HG02884 (cell line): Measurements from ENCODE around the gene TM9SF4.
"Not testable (repeated sequence)": the region's sequence is repeated elsewhere in the genome, so short reads cannot be mapped to it uniquely, and the experiment has no call there.

Source experiments
- ATAC-seq: cut with Tn5 transposase; IDR thresholded peaks from one replicate; pipeline ENCODE4 v1.9.1; 2021; ENCODE audit warnings: mild to moderate bottlenecking, moderate library complexity; ENCODE audit not compliant: unreplicated experiment

TM9SF4 gene

DNA sequence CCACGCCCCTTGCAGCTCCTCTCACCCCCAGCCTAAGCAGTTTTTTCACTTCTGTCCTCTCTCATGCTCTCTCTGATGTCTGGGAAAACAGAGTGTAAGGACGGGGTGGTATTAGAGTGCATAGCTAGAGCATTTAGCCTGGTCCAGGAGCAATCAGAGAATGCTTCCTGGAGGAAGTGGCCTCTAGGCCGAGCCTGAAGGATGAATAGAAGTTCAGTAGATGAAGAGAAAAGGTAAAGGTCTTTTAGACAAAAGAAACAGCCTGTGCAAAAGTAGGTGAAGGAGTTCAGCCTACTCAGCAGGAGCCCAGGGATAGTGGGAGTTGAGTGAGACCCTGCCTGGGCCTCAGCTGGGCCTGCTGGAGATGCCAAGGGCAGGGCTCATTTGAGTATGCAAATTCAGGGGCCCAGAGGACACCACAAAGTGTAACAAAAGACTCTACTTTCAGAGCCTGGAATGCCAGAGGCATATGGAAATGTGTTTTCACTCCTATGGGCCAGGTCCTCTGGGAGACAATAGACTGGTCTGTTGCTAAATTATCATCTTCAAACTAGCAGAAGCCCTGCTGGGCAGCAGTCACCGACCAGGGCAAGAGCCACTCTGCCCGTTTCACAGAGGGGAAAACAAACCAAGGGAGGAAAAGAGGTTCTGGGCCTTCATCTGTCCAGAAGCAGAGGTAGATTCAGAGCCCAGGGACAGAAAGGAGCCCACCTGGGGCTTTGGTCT lies 19.7 kb upstream of the TM9SF4 start:
- ATAC-seq: no peak

DNA sequence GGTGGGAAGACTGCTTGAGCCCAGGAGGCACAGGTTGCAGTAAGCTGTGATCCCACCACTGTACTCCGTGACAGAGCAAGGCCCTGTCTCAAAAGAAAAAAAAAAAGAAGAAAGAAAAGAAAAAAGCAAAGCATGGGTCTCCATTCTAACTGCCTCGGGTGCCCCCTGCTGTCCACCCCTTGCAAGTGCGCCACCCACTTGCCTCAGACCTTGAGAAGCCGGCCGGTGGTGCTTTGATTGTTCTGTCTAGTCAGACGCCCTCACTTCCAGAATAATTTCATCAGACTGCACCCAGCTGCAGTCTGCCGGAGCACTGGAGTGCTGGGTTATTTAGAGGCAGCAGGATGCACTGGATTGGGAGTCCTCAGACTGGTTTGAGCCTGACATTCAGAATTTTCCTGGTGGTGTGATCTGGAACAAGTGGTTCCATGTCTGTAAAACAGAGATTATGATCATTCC lies 17.6 kb upstream of the TM9SF4 start:
- ATAC-seq: no peak

DNA sequence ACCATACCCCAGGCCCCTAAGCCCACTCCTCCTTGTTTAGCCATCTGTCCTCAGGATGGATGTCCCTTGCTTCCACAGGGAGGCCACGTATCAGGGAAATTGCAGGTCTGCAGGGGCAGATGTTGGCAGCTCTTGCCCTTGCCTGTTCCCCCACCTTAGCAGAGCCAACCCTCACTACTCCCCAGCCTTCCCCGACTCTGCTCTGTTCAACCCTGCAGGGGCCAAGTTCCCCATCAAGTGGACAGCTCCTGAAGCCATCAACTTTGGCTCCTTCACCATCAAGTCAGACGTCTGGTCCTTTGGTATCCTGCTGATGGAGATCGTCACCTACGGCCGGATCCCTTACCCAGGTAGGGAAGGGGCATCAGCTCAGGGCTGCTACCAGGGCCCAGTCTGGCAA lies 10.7 kb upstream of the TM9SF4 start:
- no peak for ATAC-seq

DNA sequence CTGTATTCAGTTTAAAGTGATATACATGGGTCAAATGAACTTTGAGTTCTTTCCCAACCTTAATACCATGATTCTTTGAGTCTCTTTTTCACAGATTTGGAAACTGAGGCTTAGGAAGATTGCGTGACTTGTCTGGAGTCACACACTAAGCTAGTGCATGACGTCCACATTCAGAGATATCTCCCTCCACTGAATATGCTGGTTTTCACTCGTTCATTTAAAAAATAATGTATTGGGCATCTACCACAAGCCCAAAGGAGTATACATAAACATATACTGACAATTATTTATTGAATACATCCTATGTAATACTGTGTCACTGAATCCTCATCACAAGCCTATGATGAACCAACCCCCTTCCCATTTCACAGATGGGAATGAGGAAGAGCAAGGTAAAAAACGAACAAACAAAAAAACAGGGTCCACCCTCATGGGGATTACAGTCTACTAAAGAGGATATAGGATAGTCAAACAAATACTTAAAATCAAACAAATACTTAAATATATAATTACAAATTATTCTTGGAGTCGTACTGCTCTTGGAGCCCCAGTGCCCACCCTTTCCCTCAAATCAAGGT lies 611 bp upstream of the TM9SF4 start:
- ATAC-seq: no peak

DNA sequence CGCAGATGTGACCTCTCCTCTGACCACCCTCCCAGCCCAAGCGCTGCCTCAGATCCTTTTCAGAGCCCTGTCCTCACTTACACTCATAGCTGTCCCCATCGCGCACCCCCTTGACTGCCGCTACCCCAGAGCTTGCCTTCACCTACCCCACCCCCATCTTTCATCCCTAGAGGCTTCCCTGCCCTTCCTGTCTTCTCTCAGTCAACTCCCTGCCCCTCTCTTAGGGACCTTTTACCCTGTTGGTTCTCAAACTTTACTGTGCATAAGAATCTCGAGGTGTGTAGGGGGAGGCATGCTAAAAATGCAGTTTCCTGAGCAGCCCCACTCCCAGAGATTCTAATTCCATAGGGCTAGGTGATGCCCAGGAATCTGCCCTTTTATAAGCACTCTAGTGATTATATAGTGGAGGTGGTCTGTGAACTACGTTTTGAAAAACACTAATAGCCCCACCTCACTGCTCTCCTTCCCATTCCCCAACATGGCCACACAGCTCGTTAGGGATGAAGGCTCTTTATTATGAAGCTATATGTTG lies 725 bp downstream of the TM9SF4 start:
- no peak for ATAC-seq

DNA sequence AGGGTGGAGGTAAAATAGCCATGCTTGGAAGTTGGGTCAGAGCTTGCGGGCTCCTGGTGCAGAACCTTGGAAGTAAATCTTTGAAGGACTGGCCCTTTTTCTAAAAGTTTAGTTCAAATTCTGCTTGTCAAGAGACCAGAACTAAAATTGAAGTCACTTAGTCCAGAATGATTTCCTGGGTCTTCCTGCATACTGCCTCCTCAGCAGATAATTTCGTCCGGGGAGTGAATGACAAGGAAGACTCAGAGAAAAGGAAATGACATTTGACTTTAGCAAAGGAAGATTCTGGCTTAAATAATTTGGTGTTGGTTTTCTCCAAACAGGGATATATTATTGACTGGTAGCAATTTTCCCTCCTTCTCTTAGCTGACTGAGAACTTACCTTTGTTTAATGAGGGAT lies 1.2 kb downstream of the TM9SF4 start:
- no peak for ATAC-seq

DNA sequence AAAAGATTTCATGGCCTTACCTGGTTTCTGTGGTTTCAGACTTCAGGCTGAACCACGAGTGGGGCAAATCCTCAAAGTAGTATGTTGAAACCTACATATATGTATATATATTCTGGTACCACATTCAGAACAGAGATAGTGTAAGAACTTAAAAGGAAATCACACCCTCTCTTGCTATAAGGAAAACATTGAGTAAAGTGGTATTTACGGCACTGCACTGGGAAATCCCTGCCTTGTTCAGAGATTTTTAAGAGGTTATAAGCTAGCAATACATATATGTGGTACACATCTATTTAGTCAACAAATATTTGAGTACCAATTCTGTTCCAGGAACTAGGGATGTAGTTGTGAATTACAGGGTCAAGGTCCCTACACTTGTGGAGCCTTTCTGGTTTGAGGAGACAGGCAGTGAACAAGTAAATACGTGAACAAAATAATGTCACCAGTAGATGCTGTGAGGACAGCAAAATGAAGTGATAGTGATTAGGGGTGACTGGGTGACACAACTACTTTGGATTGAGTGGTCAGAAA lies 1.7 kb downstream of the TM9SF4 start:
- no peak for ATAC-seq

DNA sequence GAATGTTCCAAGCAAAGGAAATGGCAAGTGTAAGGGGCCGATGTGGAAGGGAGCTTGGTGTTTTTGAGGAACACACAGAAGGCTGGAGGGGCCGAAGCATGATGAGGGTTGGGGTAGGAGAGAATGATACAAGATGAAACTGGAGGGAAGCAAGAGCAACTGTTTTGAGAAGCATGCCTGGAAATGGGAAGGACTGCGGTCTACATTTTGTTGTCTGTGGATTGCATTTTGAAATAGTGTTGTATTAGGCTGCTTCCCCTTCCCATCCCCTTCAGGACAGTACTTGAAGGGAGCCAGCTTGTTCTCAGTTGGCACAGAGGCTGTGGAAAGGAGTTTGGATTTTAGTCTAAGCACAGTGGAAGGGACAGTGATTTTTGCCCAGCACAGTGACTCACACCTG lies 2.2 kb downstream of the TM9SF4 start:
- ATAC-seq: no peak

DNA sequence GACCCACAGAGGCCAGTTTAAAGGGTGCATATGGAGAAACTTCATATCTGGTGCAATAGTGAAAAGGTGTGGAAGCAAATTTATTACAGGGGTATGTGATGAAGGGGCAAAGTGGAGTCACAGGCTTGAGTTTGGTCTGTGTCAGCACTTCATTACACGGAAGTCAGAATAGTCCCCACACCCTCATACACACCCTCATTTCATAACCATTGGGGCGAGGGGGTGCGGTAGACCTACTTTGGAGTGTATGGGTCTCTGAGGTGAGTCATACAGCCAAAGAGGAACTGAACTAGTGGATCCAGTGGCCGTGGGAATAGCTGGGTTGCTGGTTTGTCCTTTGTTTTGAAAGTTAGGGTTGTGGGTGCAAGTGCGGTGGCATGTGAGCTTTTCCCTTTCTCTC lies 3.3 kb downstream of the TM9SF4 start:
- ATAC-seq: no peak

DNA sequence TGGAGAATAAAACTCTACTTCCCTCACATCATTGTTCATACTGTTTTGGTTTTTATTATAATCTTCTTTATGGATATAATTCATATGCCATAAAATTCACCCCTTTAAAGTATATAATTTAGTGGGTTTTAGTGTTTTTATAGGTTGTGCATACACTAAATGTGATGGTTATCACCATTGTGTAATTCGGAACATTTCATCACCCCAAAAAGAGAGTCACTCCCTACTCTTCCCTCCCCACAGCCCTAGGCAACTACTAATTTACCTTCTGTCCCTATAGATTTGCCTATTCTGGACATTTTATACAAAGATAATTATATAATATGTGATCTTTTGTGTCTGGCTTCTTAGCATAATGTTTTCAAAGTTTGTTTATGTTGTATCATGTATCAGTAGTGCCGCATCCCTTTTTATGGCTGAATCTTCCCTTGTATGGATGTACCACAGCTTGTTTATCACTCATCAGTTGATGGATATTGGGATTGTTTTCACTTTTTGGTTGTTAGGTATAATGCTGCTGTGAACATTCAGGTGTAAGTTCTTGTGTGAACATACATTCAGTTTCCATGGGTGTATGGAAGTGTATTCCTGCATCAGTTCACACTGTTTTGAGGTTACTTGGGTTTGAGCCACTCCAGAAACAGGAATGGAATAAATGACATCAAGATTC lies 4.2 kb downstream of the TM9SF4 start:
- ATAC-seq: no peak

DNA sequence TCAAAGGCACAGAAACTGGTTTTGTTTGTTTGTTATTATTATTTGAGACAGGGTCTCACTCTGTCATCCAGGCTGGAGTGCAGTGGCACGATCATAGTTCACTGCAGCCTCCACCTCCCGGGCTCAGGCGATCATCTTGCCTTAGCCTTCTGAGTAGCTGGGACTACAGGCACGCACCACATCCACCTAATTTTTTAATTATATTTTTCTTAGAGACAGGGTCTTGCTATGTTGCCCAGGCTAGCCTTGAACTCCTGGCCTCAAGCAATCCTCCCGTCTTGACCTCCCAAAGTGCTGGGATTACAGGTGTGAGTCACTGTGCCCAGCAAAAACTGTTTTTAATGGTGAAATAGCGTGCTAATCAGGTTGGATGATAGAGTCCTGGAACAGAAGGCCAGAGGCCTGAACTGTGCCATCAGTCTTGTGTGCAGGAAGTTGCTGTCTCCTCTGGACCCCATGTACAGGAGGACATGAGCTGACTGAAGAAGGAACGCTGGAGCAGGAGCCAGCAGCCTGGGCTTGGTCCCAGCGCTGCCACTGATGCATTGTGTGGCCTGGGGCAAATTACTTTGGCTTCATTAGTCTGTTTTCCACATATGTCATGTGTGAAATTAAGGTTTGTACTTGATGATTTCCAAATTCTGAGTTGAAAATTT lies 4.9 kb downstream of the TM9SF4 start:
- no peak for ATAC-seq

DNA sequence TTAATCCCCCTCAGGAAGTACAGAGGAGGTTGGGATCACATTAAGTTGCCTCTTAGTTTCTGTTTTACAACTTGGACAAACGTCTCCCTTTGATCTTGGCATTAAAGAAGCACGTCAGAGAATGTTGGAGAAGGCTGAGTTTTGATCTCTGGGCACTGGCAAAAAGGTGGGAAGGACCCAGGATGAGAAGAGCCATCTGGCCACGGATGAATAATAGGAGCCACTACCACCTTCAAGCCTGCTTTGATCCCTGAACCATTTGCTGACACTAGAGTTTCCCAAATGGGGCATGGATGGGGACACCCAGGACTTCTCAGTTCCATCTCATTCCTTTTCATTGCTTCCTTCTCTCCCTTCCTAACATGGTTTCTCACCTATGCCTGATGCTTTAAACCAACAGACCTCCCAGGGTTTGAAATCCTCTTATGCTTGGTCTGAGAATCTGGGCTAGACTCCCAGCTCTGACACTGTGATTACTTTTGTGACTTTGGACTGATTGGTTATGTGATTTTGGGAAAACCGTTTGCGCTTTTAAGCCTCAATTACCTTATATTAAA lies 5.8 kb downstream of the TM9SF4 start:
- no peak for ATAC-seq

DNA sequence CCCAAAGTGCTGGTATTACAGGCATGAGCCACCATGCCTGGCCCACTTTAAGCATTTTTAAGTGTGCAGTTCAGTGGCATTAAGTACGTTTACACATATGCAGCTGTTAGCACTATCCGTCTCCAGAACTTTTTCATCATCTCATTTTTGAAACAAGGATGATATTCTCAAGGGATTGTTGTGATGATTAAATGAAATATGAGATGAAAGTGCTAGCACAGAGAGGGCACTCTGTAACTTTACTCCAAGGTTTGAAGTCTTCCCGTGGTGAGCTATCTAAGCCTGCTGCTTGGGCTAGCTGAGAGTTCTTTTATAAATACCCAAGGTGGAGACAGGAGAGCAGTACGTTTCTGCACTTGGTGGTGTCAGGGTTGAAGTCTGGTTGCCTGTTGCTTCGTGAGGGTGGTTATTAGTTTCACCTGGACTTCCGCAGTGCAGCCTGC lies 6.6 kb downstream of the TM9SF4 start:
- ATAC-seq: no peak

DNA sequence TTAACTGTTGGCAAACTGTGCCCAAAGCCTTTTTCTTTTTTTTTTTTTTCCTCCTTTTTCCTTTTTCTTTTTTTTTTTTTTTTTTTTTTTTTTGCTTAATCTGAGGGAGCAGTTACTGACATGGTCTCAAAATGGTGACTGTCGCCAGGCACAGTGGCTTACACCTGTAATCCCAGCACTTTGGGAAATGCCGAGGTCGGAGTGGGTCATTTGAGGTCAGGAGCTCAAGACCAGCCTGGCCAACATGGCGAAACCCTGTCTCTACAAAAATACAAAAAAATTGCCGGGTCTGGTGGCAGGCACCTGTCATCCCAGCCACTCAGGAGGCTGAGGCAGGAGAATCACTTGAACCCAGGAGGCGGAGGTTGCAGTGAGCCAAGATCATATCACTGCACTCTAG lies 7.3 kb downstream of the TM9SF4 start:
- ATAC-seq: not testable (repeated sequence)

DNA sequence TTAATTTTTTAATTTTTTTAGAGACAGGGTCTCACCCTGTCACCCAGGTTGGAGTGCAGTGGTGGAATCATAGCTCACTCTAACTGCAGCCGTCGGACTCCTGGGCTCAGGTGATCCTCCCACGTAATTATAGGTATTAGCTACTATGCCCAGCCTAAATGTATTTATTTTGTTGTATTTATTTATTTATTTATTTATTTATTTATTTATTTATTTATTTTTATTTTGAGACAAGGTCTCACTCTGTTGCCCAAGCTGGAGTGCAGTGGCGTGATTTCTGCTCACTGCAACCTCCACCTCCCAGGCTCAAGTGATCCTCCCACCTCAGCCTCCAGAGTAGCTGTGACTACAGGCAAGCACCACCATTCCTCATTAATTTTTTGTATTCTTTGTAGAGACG lies 8.9 kb downstream of the TM9SF4 start:
- not testable (repeated sequence) for ATAC-seq

DNA sequence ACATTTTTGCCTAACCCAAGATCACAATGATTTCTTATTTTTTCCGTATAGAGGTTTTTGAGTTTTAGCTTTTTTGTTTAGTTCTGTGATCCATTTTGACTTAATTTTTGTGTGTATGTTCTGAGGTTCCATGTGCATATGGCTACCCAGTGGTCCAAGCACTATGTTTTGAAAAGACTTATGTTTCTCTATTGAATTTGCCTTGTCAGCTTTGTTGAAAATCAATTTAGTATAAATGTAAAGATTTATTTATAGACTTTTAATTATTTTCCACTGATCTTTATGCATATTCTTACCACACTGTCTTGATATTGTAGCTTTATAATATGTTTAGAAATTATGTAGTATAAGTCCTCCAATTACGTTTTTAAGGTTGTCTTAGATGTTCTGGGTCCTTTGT lies 10.2 kb downstream of the TM9SF4 start:
- ATAC-seq: no peak

DNA sequence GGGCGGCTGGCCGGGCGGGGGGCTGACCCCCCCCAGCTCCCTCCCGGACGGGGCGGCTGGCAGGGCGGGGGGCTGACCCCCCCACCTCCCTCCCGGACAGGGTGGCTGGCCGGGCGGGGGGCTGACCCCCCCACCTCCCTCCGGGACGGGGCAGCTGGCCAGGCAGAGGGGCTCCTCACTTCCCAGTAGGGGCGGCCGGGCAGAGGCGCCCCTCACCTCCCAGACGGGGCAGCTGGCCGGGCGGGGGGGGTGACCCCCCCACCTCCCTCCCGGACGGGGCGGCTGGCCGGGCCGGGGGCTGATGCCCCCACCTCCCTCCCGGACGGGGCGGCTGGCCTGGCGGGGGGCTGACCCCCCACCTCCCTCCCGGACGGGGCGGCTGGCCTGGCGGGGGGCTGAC lies 12.4 kb downstream of the TM9SF4 start:
- not testable (repeated sequence) for ATAC-seq

DNA sequence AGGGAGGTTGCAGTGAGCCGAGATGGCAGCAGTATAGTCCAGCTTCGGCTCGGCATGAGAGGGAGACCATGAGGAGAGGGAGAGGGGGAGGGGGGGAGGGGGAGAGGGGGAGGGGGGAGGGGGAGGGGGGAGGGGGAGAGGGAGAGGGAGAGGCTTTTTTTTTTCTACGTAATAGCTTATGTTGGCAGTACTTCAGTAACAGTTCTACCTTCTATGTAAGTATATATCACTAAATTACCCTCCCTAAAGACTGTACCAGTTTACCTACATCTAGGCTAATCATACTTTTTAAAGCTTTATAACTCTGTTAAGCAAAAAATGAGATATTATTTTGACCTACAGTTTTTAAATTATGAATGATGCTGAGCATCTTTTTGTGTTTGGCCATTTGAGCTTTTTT lies 13.6 kb downstream of the TM9SF4 start:
- no peak for ATAC-seq

DNA sequence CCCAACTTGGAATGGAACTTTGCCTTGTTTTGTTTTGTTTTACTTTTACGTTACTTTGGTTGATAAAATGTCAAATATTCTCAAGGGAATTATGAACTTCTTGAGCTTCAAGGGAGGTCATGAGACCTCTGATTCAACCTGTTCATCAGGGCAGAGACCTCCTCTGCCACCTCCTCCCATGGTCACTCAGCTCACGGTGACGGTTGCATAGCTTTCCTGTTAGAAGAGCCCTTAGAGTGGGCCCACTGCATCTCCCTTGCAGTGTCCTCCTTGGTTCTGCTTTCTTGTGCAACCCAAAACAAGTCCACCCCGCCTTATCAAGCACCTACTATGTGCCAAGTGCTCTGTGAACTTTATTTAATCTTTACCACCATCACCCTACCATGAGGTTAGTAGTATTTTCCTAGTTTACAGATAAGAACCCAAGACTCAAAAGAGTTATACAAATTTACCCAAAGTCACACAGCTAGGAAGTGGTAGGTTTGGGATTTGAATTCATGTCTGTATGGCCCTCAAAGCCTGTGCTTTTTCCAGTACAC lies 15.5 kb downstream of the TM9SF4 start:
- no peak for ATAC-seq

DNA sequence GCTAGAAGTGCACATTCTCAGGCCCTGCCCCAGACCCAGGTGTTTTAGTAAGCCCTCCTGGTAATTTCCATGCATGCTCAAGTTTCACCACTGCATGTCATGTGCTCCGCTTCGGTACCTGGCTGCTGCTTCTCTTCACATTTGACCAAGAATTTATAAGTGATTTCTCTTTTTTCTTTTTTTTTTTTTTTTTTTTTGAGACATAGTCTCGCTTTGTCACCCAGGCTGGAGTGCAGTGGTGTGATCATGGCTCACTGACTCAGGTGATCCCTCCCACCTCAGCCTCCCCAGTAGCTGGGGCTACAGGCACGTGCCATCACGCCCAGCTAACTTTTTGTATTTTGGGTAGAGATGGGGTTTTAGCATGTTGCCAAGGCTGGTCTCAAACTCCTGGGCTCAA lies 16.0 kb downstream of the TM9SF4 start:
- ATAC-seq: no peak

DNA sequence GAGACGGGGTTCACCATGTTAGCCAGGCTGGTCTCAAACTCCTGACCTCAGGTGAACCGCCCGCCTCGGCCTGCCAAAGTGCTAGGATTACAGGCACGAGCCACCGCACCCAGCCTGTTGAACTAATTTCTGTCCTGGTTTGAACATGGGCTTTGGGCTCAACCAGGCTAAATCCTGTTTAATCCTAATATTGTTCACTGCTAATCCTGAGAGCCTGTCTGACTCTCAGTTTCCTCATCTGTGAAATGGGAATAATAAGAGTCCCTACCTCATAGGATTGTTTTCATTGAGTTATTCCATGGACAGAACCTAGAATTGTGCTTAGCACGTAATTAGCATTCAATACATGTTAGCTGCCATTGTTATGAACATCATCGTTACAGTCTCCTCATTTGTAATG lies 17.4 kb downstream of the TM9SF4 start:
- no peak for ATAC-seq
